HG02885 (cell line): ENCODE data around the gene CPLX4.
"Not testable (repeated sequence)": the region's sequence is repeated elsewhere in the genome, so short reads cannot be mapped to it uniquely, and the experiment has no call there.

Experiments used
- ATAC-seq: cut with Tn5 transposase; IDR thresholded peaks from one replicate; pipeline ENCODE4 v1.9.1; 2021; ENCODE audit warnings: mild to moderate bottlenecking; ENCODE audit not compliant: unreplicated experiment, poor library complexity

Gene CPLX4

DNA sequence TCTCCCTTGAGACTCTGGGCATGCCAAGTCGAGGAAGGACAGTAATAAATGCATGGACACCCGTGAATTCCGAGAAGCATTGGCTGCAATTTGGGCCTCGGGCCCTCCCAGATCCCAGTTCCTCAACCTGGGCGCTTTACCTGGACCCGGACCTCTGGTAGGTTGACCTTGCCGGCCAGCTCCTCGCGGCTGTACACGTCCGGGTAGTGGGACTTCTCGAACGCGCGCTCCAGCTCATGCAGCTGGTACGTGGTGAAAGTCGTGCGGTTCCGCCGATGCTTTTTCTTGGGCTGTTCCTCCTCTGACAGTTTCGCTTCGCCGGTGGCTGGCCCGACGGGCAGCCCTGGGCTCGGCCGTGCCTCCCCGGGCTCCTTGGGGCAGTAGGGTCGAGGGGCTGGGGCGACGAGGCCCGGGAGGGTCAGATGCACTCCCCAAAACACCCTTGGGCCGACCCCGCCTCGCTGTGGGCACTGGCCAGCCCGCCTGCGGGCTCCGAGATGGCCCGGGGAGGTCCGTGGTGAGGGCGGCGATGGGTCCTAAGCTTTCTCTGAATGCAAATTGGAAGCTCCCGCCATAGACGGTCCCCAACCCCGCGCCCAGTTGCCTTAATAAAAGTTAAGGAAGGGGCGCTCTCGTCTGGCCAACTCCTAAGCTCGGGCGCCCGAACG lies 46.1 kb downstream of the CPLX4 start:
- no peak for ATAC-seq

GRCh38 chr18:59271606-59272220 lies 46.7 kb downstream of the CPLX4 start:
- ATAC-seq, result no peak

- ATAC-seq, result no peak
Measured at GRCh38 chr18:59270689-59271257, 47.7 kb downstream of the CPLX4 start.

GRCh38 chr18:59269563-59270119 lies 48.8 kb downstream of the CPLX4 start:
- ATAC-seq, result no peak

DNA sequence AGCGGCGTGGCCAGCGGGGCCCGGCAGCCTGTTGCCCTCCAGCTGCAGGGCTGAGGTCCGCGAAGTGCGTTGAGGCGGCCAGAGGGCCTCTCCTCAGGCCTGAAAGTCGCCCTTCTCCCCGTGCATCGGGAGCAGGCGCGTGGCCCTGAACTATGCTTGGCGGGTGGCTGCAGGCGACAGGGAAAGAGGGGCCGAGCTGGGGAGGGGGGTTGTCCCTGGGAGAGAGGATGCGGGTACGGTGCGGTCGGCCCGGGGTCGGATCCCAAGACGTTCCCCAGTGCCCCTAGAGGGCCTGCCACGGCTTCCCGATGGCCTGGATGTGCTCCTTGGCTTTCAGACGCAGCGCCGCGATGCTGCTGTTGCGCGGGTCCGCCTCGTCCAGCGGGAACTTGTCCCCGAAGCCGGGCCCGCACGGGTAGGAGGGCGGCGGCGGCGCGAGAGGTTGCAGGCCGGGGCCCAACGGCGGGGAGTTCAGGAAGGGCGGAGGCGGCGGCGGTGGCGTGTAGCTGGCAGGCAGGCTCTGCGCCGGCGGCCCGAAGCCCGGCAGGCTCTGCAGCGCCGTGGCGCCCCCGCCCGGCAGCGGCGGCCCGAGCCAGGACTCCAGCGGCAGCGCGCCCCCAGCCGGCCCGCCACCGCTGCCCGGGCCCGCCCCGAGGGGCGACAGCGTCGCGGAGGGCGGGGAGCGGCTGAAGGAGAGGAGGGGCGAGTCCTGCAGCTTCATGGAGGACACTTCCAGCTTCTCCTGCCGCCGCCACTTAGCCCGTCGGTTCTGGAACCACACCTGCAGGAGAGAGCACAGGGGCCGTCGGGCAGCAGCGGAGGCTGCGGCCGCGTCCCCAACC lies 49.5 kb downstream of the CPLX4 start:
- peak; percentile 47 for ATAC-seq

GRCh38 chr18:59268127-59268720 lies 50.2 kb downstream of the CPLX4 start:
- no peak for ATAC-seq

- no peak for ATAC-seq
Measured at GRCh38 chr18:59267503-59268126, 50.8 kb downstream of the CPLX4 start.

GRCh38 chr18:59266886-59267502 lies 51.5 kb downstream of the CPLX4 start:
- no peak for ATAC-seq

GRCh38 chr18:59266459-59266858 lies 52.0 kb downstream of the CPLX4 start:
- no peak for ATAC-seq

GRCh38 chr18:59265974-59266369 lies 52.5 kb downstream of the CPLX4 start:
- no peak for ATAC-seq

- peak; percentile 82 for ATAC-seq
Measured at GRCh38 chr18:59265246-59265973, 53.0 kb downstream of the CPLX4 start.

GRCh38 chr18:59264651-59265245 lies 53.7 kb downstream of the CPLX4 start:
- ATAC-seq, result no peak

DNA sequence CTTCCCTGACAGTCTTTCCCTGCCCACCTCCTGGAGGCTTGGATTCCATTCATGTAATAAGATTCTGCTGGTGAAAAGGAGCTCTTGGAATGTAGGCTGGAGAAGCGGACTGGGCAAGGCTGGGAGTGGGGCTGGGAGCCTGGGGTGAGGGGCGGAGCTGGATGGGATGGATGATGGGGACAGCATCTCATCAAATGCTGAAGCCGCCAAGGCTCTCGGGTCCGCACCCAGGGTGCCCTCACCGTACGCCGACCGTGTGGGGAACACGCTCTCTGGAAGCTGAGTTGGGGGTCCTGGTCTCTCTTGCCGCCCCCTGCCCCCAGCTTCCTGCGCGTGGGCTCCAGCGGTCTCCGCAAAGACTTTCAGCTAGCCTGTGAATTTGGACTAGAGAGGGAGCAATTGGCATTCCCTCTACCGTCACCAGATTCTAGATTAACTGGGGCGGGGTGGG lies 54.3 kb downstream of the CPLX4 start:
- ATAC-seq, result no peak

GRCh38 chr18:59263661-59264060 lies 54.8 kb downstream of the CPLX4 start:
- ATAC-seq, result no peak

- ATAC-seq, result not testable (repeated sequence)
Measured at GRCh38 chr18:59262243-59262642, 56.2 kb downstream of the CPLX4 start.

- ATAC-seq, result not testable (repeated sequence)
Measured at GRCh38 chr18:59261842-59262241, 56.6 kb downstream of the CPLX4 start.

DNA sequence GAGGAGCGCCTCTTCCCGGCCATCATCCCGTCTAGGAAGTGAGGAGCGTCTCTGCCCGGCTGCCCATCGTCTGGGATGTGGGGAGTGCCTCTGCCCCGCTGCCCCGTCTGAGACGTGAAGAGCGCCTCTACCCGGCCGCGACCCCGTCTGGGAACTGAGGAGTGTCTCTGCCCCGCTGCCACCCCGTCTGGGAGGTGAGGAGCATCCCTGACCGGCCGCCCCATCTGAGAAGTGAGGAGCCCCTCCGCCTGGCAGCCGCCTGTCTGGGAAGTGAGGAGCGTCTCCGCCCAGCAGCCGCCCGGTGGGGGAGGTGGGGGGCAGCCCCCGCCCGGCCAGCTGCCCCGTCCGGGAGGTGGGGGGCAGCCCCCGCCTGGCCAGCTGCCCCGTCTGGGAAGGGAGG lies 63.0 kb downstream of the CPLX4 start:
- ATAC-seq, result not testable (repeated sequence)

DNA sequence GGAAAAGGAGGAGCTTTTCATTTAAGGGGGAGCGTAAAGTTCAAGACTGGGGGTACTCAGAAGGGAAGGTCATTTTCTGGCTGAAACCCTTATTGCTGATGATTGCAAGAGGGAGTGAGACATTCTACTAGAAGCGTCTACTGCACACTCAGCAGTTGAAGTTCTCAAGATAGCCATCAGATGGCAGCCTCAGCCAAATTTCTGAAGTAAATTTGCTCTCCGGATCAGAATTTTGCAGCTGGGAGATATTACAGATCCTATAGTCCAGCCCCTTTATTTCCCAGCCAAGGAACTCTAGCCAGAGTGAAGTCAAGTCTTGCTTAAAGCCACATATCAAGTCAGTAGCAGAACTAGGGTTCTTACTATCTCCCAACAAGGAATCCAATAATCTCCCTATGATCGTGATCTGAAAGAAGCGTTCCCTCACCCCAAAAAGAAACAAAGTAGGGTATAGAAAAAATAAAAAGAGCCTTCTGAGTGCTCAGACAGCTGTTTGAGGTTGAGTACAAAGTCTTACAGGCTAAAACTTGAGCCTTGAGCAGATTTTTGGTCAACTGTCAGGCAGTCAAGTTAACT lies 69.2 kb downstream of the CPLX4 start:
- ATAC-seq, result peak; percentile 77
